ENCODE results near the gene XXYLT1.

Gene XXYLT1

GRCh38 chr3:195140816-195141793 lies 129.9 kb downstream of the XXYLT1 start:
- in situ Hi-C loops (cut with HindIII; ENCODE audit: low sequenced_read_pairs) = no loop called here

GRCh38 chr3:195140410-195140809 lies 130.5 kb downstream of the XXYLT1 start:
- in situ Hi-C loops (cut with HindIII; ENCODE audit: low sequenced_read_pairs) = no loop called here

DNA sequence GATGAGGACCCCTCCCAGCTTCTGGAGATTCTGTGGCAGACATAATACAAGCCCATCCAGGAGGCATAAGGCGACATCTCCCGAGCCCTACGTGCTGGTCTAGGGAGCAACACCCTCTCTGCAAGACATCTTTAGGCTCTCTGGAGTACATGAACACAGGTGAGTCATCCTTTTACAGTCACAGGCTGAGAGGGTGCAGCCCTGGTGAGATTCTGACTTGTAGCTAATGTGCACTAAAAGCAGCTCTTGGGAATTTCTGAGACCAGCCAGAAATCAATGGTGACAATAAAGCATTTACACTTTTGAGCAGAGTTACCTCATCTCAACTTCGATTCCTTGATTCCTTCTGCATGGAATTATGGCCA lies 131.1 kb downstream of the XXYLT1 start:
- in situ Hi-C loops (cut with HindIII; ENCODE audit: low sequenced_read_pairs) = no loop called here

- in situ Hi-C loops (cut with HindIII; ENCODE audit: low sequenced_read_pairs) = no loop called here
These were observed 131.7 kb downstream of the XXYLT1 start for GRCh38 chr3:195139091-195139875.

- in situ Hi-C loops (cut with HindIII; ENCODE audit: low sequenced_read_pairs) = no loop called here
These were observed 133.0 kb downstream of the XXYLT1 start for GRCh38 chr3:195137638-195138588.

GRCh38 chr3:195135917-195136316 lies 135.0 kb downstream of the XXYLT1 start:
- in situ Hi-C loops (cut with HindIII; ENCODE audit: low sequenced_read_pairs) = no loop called here

- in situ Hi-C loops (cut with HindIII; ENCODE audit: low sequenced_read_pairs) = no loop called here
These were observed 136.5 kb downstream of the XXYLT1 start for GRCh38 chr3:195134431-195134830.

DNA sequence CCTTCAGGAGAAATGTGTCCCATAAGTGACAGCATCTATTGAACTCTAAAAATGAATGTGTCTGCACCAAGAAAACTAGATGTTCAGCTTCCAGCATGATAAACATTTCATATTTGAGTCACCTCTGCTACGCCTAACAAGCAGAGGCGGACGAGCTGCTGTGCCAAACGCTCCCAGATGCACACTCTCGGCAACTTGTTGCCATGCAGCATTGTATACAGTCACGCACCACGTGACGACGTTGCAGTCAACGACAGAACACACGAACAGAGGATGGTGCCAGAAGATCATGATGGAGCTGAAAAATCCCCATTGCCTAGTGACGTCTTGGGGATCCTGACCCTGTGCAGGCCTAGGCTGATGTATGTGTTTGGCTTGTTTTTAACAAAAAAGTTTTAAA lies 137.5 kb downstream of the XXYLT1 start:
- in situ Hi-C loops (cut with HindIII; ENCODE audit: low sequenced_read_pairs) = no loop called here

DNA sequence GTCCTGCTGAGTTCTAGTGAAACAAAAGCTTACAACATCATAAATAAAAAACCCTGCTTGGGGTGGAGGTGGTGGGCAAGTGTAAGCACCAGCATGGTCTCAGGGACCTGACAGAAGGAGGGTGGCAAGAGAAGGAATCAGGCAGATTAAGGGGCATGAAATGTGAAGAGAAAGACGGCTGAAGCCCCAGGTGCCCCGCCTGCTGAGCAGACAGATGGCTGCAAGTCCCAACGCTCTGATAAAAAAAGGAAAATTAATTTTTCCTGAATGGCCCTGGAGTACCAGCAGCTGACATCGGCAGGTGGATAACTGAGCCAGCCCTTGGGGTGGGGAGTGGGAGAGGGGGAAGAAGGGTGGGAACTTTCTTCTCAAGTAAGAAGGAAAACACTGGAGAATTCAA lies 137.9 kb downstream of the XXYLT1 start:
- in situ Hi-C loops (cut with HindIII; ENCODE audit: low sequenced_read_pairs) = no loop called here

DNA sequence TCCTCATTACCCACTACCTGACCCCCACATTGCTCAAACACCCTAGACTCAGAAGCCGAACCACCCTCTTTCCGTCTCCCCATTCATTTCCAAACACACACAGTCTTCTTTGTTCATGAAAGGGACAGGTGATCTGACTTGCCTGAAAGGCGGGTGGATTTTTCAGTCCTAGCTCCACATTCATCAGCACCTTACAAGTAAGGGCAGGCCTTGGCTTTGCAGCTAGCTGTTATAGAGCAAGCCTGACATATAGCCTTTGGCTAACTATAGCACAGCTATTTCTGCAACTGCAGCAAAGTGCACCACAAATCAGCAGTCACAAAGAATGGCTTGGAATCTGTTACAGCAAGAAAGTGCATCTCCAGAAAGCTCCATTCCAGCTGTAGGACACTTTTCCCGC lies 139.8 kb downstream of the XXYLT1 start:
- in situ Hi-C loops (cut with HindIII; ENCODE audit: low sequenced_read_pairs) = no loop called here

GRCh38 chr3:195129644-195130492 lies 141.1 kb downstream of the XXYLT1 start:
- in situ Hi-C loops (cut with HindIII; ENCODE audit: low sequenced_read_pairs) = no loop called here

DNA sequence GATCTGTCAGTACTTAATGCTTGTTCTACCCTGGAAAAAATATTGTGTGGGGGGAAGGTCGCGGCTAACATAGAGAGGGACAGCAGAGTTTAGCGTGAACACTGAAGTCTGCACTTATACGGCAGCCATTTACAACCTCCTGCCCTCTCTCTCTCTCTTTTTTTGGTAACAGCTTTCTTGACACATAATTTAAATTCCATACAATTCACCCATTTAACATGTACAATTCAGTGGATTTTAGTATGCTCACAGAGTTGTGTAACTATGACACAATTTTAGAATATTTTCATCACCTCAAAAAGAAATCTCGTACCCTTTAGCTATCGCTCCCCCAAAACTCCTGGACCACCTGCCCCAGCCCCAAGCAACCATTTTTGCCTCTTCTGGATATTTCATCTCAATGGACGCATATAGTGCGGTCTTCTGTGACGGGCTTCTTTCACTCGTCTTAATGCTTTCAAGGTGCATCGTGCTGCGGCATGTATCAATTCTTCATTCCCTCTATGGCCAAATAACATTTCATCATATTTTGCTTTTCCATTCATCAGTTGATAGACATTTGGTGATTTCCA lies 141.8 kb downstream of the XXYLT1 start:
- in situ Hi-C loops (cut with HindIII; ENCODE audit: low sequenced_read_pairs) = no loop called here

DNA sequence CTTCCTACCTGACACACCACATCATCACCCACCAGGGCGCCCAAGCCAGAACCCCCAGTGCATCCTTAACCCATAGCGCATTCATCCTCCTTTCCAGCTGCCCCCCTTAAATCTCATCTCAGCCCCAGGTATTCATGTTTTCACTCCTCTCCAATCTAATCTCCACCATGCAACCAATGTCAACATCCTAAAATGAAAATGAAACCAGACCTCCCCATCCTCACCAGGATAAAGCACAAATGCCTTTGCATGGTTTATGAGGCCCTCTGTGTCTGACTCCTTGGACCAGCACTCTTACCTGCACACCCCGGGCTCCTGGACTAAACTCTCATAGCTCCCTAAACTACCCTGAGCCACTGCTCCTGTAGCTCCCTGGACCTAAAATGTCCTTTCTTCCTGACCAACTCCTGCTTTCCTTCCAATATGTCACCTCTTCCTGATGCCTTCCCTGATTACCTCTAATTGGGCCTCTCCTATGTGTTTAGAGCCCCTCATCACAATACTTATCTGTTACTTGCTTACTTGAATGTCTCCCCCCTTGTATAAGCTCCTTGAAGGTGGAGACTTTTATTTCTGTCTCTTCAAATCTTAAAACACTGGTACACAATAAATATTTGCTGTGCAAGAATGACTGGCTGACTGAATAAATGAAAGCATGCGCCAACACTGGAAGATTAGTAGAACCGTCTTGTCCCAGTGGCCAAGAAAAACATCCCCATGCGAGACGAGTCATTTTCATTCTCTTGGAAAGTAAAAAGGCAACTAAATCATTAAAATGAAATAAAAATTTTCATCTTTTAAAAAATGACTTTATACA lies 142.5 kb downstream of the XXYLT1 start:
- in situ Hi-C loops (cut with HindIII; ENCODE audit: low sequenced_read_pairs) = no loop called here

GRCh38 chr3:195126056-195126605 lies 144.8 kb downstream of the XXYLT1 start:
- in situ Hi-C loops (cut with HindIII; ENCODE audit: low sequenced_read_pairs) = no loop called here

- in situ Hi-C loops (cut with HindIII; ENCODE audit: low sequenced_read_pairs) = no loop called here
These were observed 145.3 kb downstream of the XXYLT1 start for GRCh38 chr3:195125646-195126045.

- in situ Hi-C loops (cut with HindIII; ENCODE audit: low sequenced_read_pairs) = no loop called here
These were observed 146.5 kb downstream of the XXYLT1 start for GRCh38 chr3:195124378-195124992.

GRCh38 chr3:195123281-195123691 lies 147.7 kb downstream of the XXYLT1 start:
- in situ Hi-C loops (cut with HindIII; ENCODE audit: low sequenced_read_pairs) = no loop called here

DNA sequence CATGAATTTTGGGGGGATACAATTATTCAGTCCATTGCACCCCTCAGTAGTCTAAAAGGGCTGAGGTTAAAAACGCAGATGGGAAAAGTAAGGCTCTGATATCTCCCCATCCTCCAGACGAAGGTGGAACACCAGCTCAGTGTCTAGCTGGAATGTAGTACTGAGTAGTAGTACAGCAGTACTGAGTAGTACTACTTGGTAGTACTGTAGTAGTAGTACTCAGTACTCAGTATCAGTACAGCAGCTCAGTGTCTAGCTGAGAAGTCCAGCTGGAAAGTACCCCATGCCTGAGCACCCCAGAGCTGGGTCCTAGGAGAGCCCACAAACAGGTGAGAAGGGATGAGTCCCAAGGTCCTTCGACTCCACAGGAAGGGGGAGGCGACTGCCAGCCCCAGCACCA lies 148.7 kb downstream of the XXYLT1 start:
- in situ Hi-C loops (cut with HindIII; ENCODE audit: low sequenced_read_pairs) = no loop called here

Measured in endothelial cell of hepatic sinusoid (primary cell).